NCI-H69 (cell line): ENCODE data around the gene DYNC1H1.

Experiments used
- DNase-seq: peaks from one replicate; lab custom pipeline; 2025; lab: John Stamatoyannopoulos, UW

Gene DYNC1H1

GRCh38 chr14:102089621-102090343 is 125.4 kb downstream of the DYNC1H1 start:
- DNase-seq: no peak

DNA sequence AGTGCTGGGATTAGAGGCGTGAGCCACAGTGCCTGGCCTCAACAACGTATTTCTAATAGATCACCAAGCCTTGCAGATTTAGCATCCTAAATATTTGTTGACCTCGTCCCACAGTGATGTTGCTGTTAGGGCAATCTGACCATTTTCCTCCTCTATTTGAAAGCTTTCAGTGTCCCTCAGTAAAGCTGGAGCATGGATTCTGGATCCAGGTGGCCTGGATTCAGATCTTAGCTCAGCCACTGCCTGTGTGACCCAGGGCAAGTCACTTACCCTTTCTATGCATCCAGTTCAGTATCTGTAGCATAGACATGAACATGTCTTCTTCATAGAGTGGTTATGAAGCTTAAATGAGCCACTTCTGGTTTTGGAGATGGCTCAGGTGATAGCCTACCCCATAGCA is 126.3 kb downstream of the DYNC1H1 start:
- DNase-seq: no peak

DNA sequence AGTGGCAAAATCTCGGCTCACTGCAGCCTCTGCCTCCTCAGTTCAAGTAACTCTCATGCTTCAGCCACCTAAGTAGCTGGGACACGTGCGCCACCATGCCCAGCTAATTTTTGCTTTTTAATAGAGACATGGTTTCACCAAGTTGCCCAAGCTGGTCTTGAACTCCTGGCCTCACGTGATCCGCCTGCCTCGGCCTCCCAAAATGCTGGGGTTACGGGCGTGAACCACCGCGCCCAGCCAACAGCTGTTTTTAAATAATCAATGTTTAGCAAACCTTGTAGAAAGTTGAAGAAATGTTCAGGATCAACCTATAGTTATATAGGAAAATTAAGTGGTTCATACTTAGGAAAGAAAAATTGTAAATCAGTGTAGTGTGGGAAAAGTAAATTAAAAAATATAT is 128.4 kb downstream of the DYNC1H1 start:
- DNase-seq: no peak

DNA sequence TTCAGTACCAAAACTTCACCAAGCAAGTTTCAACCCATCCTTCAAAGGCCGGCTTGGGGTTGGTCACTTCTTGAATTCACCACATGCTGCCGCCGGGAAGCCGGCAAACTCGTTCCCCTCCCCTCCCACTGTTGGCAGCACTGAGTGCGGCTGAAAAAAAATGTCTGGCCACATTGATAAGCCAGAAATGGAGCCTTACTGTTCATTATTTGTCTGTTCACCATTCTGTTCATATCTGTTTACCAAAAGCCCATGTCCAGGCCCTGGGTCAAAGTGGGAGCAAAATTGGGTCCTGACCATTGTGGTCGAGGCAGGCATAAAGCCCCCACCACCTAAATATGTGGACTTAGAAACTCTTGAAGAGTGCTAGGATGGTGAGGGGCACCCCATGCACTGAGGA is 129.7 kb downstream of the DYNC1H1 start:
- DNase-seq: peak; percentile 26

- no peak for DNase-seq
These were observed 131.0 kb downstream of the DYNC1H1 start for GRCh38 chr14:102095231-102095870.

- DNase-seq: no peak
These were observed 131.6 kb downstream of the DYNC1H1 start for GRCh38 chr14:102095871-102096568.

GRCh38 chr14:102096569-102097188 is 132.3 kb downstream of the DYNC1H1 start:
- peak; percentile 86 for DNase-seq

GRCh38 chr14:102097441-102098135 is 133.2 kb downstream of the DYNC1H1 start:
- DNase-seq: no peak

GRCh38 chr14:102103062-102103695 is 138.8 kb downstream of the DYNC1H1 start:
- no peak for DNase-seq

DNA sequence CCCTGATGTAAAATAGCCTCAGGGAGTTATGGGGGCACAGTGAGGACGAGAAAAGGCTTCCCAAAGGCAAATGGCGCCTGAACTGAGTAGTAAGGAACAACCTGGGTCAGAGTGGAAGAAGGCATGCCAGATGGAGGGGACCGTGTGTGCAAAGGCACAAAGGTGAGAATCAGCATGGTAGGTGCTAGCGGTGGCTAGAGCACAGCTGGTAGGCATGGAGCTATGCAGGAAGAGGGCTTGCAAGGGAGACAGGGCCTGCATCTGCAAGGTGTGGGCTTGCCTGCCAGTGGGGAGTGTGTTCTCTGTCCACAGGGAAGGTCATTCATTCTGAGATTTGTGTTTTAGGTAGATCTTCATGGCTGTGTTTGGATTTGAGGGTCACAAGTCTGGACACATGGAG is 141.0 kb downstream of the DYNC1H1 start:
- peak; percentile 21 for DNase-seq
